Calu3 (cell line): Measurements from ENCODE around the gene AQP12A. TPM values are rescaled to one million over a fixed set of nuclear protein-coding genes. Genes with fewer than 3 reads are reported as not detected.

Experiments
- BruUV-seq: library from RNA; stranded (reverse); fragments of 400-500 nt; replicated peaks from 2 replicates; lab custom pipeline; 2021; lab: Mats Ljungman, UMichigan
- CTCF ChIA-PET: fragments of 300-600 bp; sonication (Branson Sonifier 250); formaldehyde crosslinking; loops from one replicate; lab custom pipeline; 2022; ENCODE audit warnings: antibody characterized with exemption; lab: Charles Lee
- DNase-seq: peaks from one replicate; pipeline ENCODE4 v3.0.0; 2022
- H3K27ac Mint-ChIP-seq: one replicate; pipeline ENCODE4 v1.8.0; 2022; ENCODE audit warnings: mixed read lengths; ENCODE audit not compliant: unreplicated experiment
- H3K27me3 Mint-ChIP-seq: one replicate; pipeline ENCODE4 v1.8.0; 2022; ENCODE audit warnings: mixed read lengths; ENCODE audit not compliant: unreplicated experiment
- H3K36me3 Mint-ChIP-seq: one replicate; pipeline ENCODE4 v1.8.0; 2022; ENCODE audit warnings: mild to moderate bottlenecking, moderate library complexity, mixed read lengths; ENCODE audit not compliant: insufficient read depth, unreplicated experiment
- H3K4me1 Mint-ChIP-seq: one replicate; pipeline ENCODE4 v1.8.0; 2022; ENCODE audit warnings: mild to moderate bottlenecking, low read depth, mixed read lengths; ENCODE audit not compliant: unreplicated experiment
- H3K4me3 Mint-ChIP-seq: one replicate; pipeline ENCODE4 v1.8.0; 2022; ENCODE audit warnings: mild to moderate bottlenecking, low read depth, moderate library complexity, mixed read lengths; ENCODE audit not compliant: unreplicated experiment
- H3K9me3 Mint-ChIP-seq: one replicate; pipeline ENCODE4 v1.8.0; 2022; ENCODE audit warnings: low read depth, mixed read lengths; ENCODE audit not compliant: unreplicated experiment
- intact Hi-C: fragments of 100-400 bp; cut with micrococcal nuclease; formaldehyde crosslinking; loops from one replicate; pipeline ENCODE4 v1.10.0; 2022; ENCODE audit not compliant: unreplicated experiment
- total RNA-seq: library from RNA; stranded (reverse); gene quantifications from 2 replicates; pipeline ENCODE4 v1.2.3, GENCODE V29; 2022
- TF ChIP-seq, protein P1 (sequence below): fragments of 200-600 bp; IDR thresholded peaks from one replicate; pipeline ENCODE4 v1.8.0; 2022; ENCODE audit warnings: antibody characterized with exemption; ENCODE audit not compliant: unreplicated experiment

Gene AQP12A
- total RNA-seq, 1 experiment from 2014 or later = not detected

DNA sequence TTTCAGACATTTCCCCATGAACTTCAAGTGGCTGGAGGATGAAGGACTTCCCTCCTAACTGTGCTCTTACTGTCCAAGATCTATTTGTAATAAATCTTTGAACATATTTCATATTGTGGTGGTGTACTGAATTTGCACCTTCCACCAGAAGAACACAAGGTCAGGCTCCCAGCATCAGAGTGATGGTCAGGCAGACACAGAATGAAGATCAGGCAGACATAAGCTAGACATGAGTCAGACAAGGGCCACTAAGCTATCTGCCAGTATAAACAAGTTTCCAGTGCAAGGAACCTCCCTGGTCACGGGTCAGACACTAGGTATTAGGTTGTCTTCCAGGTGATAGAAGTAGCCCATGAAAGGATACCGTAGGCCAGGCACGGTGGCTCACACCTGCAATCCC, 29.0 kb upstream of the AQP12A start:
- DNase-seq = no peak
- Mint-ChIP-seq H3K9me3 (no peaks in the 10 kb centered on the region), H3K27me3 (peaks cover 87% of the 10 kb centered on the region), H3K36me3 (no peaks in the 10 kb centered on the region), H3K27ac (no peak overlapping the region), H3K4me1 (no peaks in the 10 kb centered on the region), H3K4me3 (no peak overlapping the region)
- intact Hi-C loops = no loop called here
- no TSS peak for BruUV-seq
- CTCF ChIA-PET = no interaction called here
- TF ChIP-seq, protein P1, sequence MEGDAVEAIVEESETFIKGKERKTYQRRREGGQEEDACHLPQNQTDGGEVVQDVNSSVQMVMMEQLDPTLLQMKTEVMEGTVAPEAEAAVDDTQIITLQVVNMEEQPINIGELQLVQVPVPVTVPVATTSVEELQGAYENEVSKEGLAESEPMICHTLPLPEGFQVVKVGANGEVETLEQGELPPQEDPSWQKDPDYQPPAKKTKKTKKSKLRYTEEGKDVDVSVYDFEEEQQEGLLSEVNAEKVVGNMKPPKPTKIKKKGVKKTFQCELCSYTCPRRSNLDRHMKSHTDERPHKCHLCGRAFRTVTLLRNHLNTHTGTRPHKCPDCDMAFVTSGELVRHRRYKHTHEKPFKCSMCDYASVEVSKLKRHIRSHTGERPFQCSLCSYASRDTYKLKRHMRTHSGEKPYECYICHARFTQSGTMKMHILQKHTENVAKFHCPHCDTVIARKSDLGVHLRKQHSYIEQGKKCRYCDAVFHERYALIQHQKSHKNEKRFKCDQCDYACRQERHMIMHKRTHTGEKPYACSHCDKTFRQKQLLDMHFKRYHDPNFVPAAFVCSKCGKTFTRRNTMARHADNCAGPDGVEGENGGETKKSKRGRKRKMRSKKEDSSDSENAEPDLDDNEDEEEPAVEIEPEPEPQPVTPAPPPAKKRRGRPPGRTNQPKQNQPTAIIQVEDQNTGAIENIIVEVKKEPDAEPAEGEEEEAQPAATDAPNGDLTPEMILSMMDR = no peak

DNA sequence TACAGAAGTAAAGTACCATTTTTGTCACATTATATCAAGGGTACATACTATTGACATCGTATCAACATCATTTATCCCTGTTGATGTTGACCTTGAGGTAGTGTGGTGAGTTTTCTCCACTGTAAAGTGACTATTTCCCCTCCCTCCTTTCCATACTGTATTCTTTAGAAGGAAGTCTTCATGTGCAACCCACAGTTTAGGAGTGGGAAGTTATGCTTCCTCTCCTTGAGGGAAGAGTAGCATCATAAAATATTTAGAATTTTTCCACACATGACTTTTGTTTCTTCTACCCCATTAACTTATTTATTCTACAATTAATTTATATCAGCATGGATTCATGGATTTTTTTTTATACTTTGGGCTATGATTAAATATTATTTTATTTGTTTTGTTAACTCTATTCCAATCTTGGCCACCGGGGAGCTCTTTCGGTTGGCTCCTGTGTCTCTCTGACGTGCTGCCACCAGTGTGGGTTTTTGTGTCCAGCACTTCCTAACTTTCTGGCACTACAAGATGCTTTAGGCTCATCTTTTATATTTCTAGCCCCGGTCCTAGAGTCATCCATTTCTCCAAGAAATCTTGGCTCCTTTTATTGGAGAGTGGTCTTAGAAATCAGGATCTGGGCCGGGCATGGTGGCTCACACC, 28.0 kb upstream of the AQP12A start:
- CTCF ChIA-PET = interaction anchor here (0.7 kb wide), 1 partner anchor 98 kb away, joined by 3 read pairs; no protein-coding TSS in a partner anchor
- BruUV-seq = no TSS peak
- DNase-seq = no peak
- TF ChIP-seq, protein P1 = no peak
- Mint-ChIP-seq H3K4me1 (no peaks in the 10 kb centered on the region), H3K36me3 (no peaks in the 10 kb centered on the region), H3K27me3 (peaks cover 87% of the 10 kb centered on the region), H3K4me3 (no peak overlapping the region), H3K27ac (no peak overlapping the region), H3K9me3 (no peaks in the 10 kb centered on the region)
- intact Hi-C loops = no loop called here

DNA sequence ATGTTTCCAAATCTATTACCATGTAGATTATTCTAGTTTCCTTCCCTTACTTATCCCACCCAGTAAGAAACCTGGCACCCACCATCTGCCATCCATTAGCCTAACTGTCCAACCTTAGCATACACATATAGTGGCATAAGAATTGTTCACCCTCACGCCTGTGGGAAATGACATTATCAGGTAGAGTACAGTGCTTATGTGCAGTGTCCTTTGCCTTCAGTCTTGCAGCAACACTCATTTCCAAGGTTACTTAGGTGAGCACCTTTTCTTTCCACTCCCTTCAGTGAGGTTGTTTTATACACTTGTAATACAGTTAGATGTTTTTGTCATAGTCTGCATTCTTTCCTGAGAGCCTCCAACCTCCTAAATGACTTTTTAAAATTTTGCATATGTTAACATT, 27.0 kb upstream of the AQP12A start:
- Mint-ChIP-seq H3K4me1 (no peaks in the 10 kb centered on the region), H3K27me3 (peaks cover 85% of the 10 kb centered on the region), H3K4me3 (no peak overlapping the region), H3K9me3 (no peaks in the 10 kb centered on the region), H3K36me3 (no peaks in the 10 kb centered on the region), H3K27ac (no peak overlapping the region)
- intact Hi-C loops = no loop called here
- DNase-seq = no peak
- CTCF ChIA-PET = no interaction called here
- BruUV-seq = no TSS peak
- TF ChIP-seq, protein P1 = no peak

DNA sequence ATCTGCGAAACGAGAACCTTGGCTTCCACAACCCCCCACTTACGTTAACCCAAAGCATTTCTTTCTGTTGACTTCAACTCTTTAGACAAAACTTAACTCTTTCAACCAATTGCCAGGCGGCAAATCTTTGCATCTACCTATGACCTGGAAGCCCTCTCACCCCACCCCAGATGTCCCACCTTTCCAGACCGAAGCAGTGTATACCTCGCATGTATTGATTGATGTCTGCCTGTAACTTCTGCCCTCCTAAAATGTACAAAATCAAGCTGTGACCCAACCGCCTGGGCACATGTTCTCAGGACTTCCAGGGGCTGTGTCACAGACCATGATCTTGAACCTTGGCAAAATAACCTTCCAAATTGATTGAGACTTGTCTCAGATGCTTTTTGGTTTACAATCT, 21.3 kb upstream of the AQP12A start:
- no TSS peak for BruUV-seq
- intact Hi-C loops = no loop called here
- Mint-ChIP-seq H3K4me3 (no peak overlapping the region), H3K9me3 (no peaks in the 10 kb centered on the region), H3K36me3 (no peaks in the 10 kb centered on the region), H3K27me3 (peaks cover 81% of the 10 kb centered on the region), H3K4me1 (no peaks in the 10 kb centered on the region), H3K27ac (no peak overlapping the region)
- CTCF ChIA-PET = no interaction called here
- TF ChIP-seq, protein P1 = no peak
- DNase-seq = no peak
